HEK293 (cell line): Measurements from ENCODE around the gene IL25.

Experiments used
- ATF2 ChIP-seq: fragments of 450-650 bp; formaldehyde crosslinking; IDR thresholded peaks from 2 replicates; pipeline ENCODE4 v1.5.1; 2016; ENCODE audit warnings: missing biosample characterization, missing genetic modification characterization, low read depth
- CTCF ChIP-seq: fragments of 450-650 bp; formaldehyde crosslinking; IDR thresholded peaks from 2 replicates; pipeline ENCODE4 v1.5.1; 2016; ENCODE audit warnings: missing biosample characterization, missing genetic modification characterization
- KLF16 ChIP-seq: fragments of 450-650 bp; formaldehyde crosslinking; IDR thresholded peaks from 2 replicates; pipeline ENCODE4 v1.5.1; 2017; ENCODE audit warnings: missing biosample characterization, missing genetic modification characterization
- SETDB1 ChIP-seq: IDR thresholded peaks from one replicate; pipeline ENCODE4 v1.6.1; 2017; ENCODE audit warnings: mild to moderate bottlenecking, low read length, moderate library complexity, mixed read lengths; ENCODE audit not compliant: insufficient read length
- YY1 ChIP-seq: fragments of 450-650 bp; formaldehyde crosslinking; IDR thresholded peaks from 2 replicates; pipeline ENCODE4 v1.5.1; 2018; ENCODE audit warnings: missing biosample characterization, missing genetic modification characterization
- ZNF23 ChIP-seq: fragments of 450-650 bp; formaldehyde crosslinking; IDR thresholded peaks from 2 replicates; pipeline ENCODE4 v1.5.1; 2016; ENCODE audit warnings: missing biosample characterization, missing genetic modification characterization, borderline replicate concordance
- ZNF362 ChIP-seq: fragments of 450-650 bp; formaldehyde crosslinking; IDR thresholded peaks from 2 replicates; pipeline ENCODE4 v1.5.1; 2016; ENCODE audit warnings: missing biosample characterization, missing genetic modification characterization

- TF ChIP-seq CTCF (tag by site-specific recombination) (no peak), ZNF23 (tag by site-specific recombination) (no peak), SETDB1 (no peak), YY1 (tag by site-specific recombination) (no peak), KLF16 (tag by site-specific recombination) (no peak), ZNF362 (tag by site-specific recombination) (no peak), ATF2 (tag by site-specific recombination) (no peak)
Measured at GRCh38 chr14:23413681-23414080, 41.1 kb downstream of the IL25 start.
